PFSK-1 (cell line): ENCODE measurements around the gene PPP3CA.

Experiments used
- FOXP2 ChIP-seq: optimal IDR thresholded peaks from 2 replicates; pipeline ENCODE3; 2011; ENCODE audit warnings: borderline replicate concordance, control low read depth, inconsistent platforms; ENCODE audit not compliant: insufficient read depth; ENCODE audit errors: extremely low read length, extremely low read depth
- POLR2AphosphoS5 ChIP-seq: IDR thresholded peaks from 2 replicates; pipeline ENCODE4 v1.6.1; 2012; ENCODE audit warnings: low read depth, mild to moderate bottlenecking, control low read depth, low read length, moderate library complexity
- REST ChIP-seq, 2 experiments: IDR thresholded peaks; 2 replicates each; pipeline versions ENCODE4 v1.6.1 to v1.8.0; 2011 to 2012; ENCODE audit warnings: low read depth in 2 of 2, low read length in 2 of 2, control low read depth in 1 of 2, inconsistent platforms in 1 of 2, mild to moderate bottlenecking in 1 of 2, moderate library complexity in 1 of 2; ENCODE audit not compliant: insufficient read depth in 1 of 2
- SIN3A ChIP-seq: IDR thresholded peaks from 2 replicates; pipeline ENCODE4 v1.6.1; 2012; ENCODE audit warnings: mild to moderate bottlenecking, low read length, moderate library complexity, borderline replicate concordance; ENCODE audit not compliant: insufficient read depth
- TAF1 ChIP-seq: IDR thresholded peaks from 2 replicates; pipeline ENCODE4 v1.6.1; 2012; ENCODE audit warnings: low read length, control low read depth, borderline replicate concordance; ENCODE audit not compliant: insufficient read depth

PPP3CA gene

GRCh38 chr4:101251261-101251660 lies 96.1 kb downstream of the PPP3CA start:
- TF ChIP-seq POLR2AphosphoS5: no peak
- no peak for TF ChIP-seq FOXP2
- TF ChIP-seq REST (IDR thresholded peaks at IDR 0.05; ENCODE audit: insufficient read depth in 1 of 2, low read depth in 2 of 2, low read length in 2 of 2): no peak
- TF ChIP-seq TAF1: no peak
- TF ChIP-seq SIN3A: no peak

- no peak for TF ChIP-seq REST (IDR thresholded peaks at IDR 0.05; ENCODE audit: insufficient read depth in 1 of 2, low read depth in 2 of 2, low read length in 2 of 2)
- TF ChIP-seq POLR2AphosphoS5: no peak
- TF ChIP-seq SIN3A: no peak
- TF ChIP-seq TAF1: no peak
- TF ChIP-seq FOXP2: no peak
Observed at GRCh38 chr4:101244349-101244748, 103.0 kb downstream of the PPP3CA start.

GRCh38 chr4:101242441-101242840 lies 104.9 kb downstream of the PPP3CA start:
- no peak for TF ChIP-seq SIN3A
- TF ChIP-seq FOXP2: no peak
- no peak for TF ChIP-seq TAF1
- TF ChIP-seq POLR2AphosphoS5: no peak
- TF ChIP-seq REST (IDR thresholded peaks at IDR 0.05; ENCODE audit: insufficient read depth in 1 of 2, low read depth in 2 of 2, low read length in 2 of 2): no peak

GRCh38 chr4:101240099-101240498 lies 107.2 kb downstream of the PPP3CA start:
- TF ChIP-seq REST (IDR thresholded peaks at IDR 0.05; ENCODE audit: insufficient read depth in 1 of 2, low read depth in 2 of 2, low read length in 2 of 2): no peak
- no peak for TF ChIP-seq SIN3A
- no peak for TF ChIP-seq POLR2AphosphoS5
- no peak for TF ChIP-seq FOXP2
- no peak for TF ChIP-seq TAF1

GRCh38 chr4:101239665-101240064 lies 107.7 kb downstream of the PPP3CA start:
- TF ChIP-seq POLR2AphosphoS5: no peak
